Osteocyte (in vitro differentiated cells): ENCODE measurements around the gene ALCAM. TPM values are rescaled to one million over a fixed set of nuclear protein-coding genes. Genes with fewer than 3 reads are reported as not detected.

Source experiments
- DNase-seq: peaks from one replicate; pipeline ENCODE4 v3.0.0; 2021; ENCODE audit warnings: mixed read lengths; ENCODE audit not compliant: unreplicated experiment; ENCODE audit errors: extremely low spot score
- H3K27ac Mint-ChIP-seq: one replicate; pipeline ENCODE4 v1.8.0; 2021; ENCODE audit warnings: mild to moderate bottlenecking, mixed read lengths; ENCODE audit not compliant: unreplicated experiment
- H3K27me3 Mint-ChIP-seq: one replicate; pipeline ENCODE4 v1.8.0; 2021; ENCODE audit warnings: mixed read lengths; ENCODE audit not compliant: unreplicated experiment
- H3K36me3 Mint-ChIP-seq: one replicate; pipeline ENCODE4 v1.8.0; 2021; ENCODE audit warnings: mixed read lengths; ENCODE audit not compliant: unreplicated experiment
- H3K4me1 Mint-ChIP-seq: one replicate; pipeline ENCODE4 v1.8.0; 2021; ENCODE audit warnings: mixed read lengths; ENCODE audit not compliant: unreplicated experiment
- H3K4me3 Mint-ChIP-seq: one replicate; pipeline ENCODE4 v1.8.0; 2021; ENCODE audit warnings: mild to moderate bottlenecking, moderate library complexity, mixed read lengths; ENCODE audit not compliant: unreplicated experiment
- H3K9me3 Mint-ChIP-seq: one replicate; pipeline ENCODE4 v1.8.0; 2021; ENCODE audit warnings: mixed read lengths; ENCODE audit not compliant: unreplicated experiment
- CTCF ChIP-seq: fragments of 200-600 bp; sonication (generic); IDR thresholded peaks from 2 replicates; pipeline ENCODE4 v1.5.0; 2021; ENCODE audit warnings: antibody characterized with exemption, mild to moderate bottlenecking, moderate library complexity
- total RNA-seq: library from RNA; stranded (reverse); gene quantifications from 2 replicates; pipeline ENCODE4 v1.2.1, GENCODE V29; 2021

Gene ALCAM
- total RNA-seq, 1 donor from 2014 or later: 242 TPM

GRCh38 chr3:105528955-105529354 is 162.2 kb downstream of the ALCAM start:
- H3K27me3 Mint-ChIP-seq: no peaks in the 10 kb centered on the region
- no peaks in the 10 kb centered on the region for H3K9me3 Mint-ChIP-seq
- peaks cover 42% of the 10 kb centered on the region for H3K4me1 Mint-ChIP-seq
- H3K27ac Mint-ChIP-seq: no peak overlapping the region
- no peak for DNase-seq
- no peak overlapping the region for H3K4me3 Mint-ChIP-seq
- no peak for TF ChIP-seq CTCF
- peaks cover 43% of the 10 kb centered on the region for H3K36me3 Mint-ChIP-seq

- DNase-seq: no peak
- H3K9me3 Mint-ChIP-seq: no peaks in the 10 kb centered on the region
- TF ChIP-seq CTCF: no peak
- H3K4me3 Mint-ChIP-seq: no peak overlapping the region
- H3K27ac Mint-ChIP-seq: no peak overlapping the region
- H3K27me3 Mint-ChIP-seq: no peaks in the 10 kb centered on the region
- peaks cover 45% of the 10 kb centered on the region for H3K36me3 Mint-ChIP-seq
- peaks cover 46% of the 10 kb centered on the region for H3K4me1 Mint-ChIP-seq
Measured at GRCh38 chr3:105529456-105529855, 162.7 kb downstream of the ALCAM start.

GRCh38 chr3:105532251-105532650 is 165.5 kb downstream of the ALCAM start:
- no peak overlapping the region for H3K27ac Mint-ChIP-seq
- H3K36me3 Mint-ChIP-seq: peaks cover 46% of the 10 kb centered on the region
- no peaks in the 10 kb centered on the region for H3K27me3 Mint-ChIP-seq
- H3K9me3 Mint-ChIP-seq: no peaks in the 10 kb centered on the region
- no peak for TF ChIP-seq CTCF
- H3K4me1 Mint-ChIP-seq: peaks cover 34% of the 10 kb centered on the region
- H3K4me3 Mint-ChIP-seq: no peak overlapping the region
- DNase-seq: no peak

- Mint-ChIP-seq H3K9me3 (no peaks in the 10 kb centered on the region), H3K27me3 (no peaks in the 10 kb centered on the region), H3K36me3 (peaks cover 52% of the 10 kb centered on the region), H3K4me3 (no peak overlapping the region), H3K27ac (peak overlapping the region; percentile 55), H3K4me1 (peaks cover 33% of the 10 kb centered on the region)
- no peak for TF ChIP-seq CTCF
- no peak for DNase-seq
Measured at GRCh38 chr3:105533960-105534359, 167.3 kb downstream of the ALCAM start.

GRCh38 chr3:105534491-105534890 is 167.8 kb downstream of the ALCAM start:
- peaks cover 52% of the 10 kb centered on the region for H3K36me3 Mint-ChIP-seq

More at GRCh38 chr3:105534491-105534890, 167.8 kb downstream of the ALCAM start:
- H3K27me3 Mint-ChIP-seq: no peaks in the 10 kb centered on the region
- DNase-seq: no peak
- H3K4me1 Mint-ChIP-seq: peaks cover 30% of the 10 kb centered on the region
- no peak overlapping the region for H3K27ac Mint-ChIP-seq
- TF ChIP-seq CTCF: no peak
- H3K4me3 Mint-ChIP-seq: no peak overlapping the region
- H3K9me3 Mint-ChIP-seq: no peaks in the 10 kb centered on the region
